Measurements from ENCODE around the gene STK16. TPM values are rescaled to one million over a fixed set of nuclear protein-coding genes. Genes with fewer than 3 reads are reported as not detected.
A peak's percentile ranks its signal among the peaks of the same experiment; 100 is the strongest.

STK16 gene
- total and polyA plus RNA-seq, 2 of the 13 experiments (the other 11 are each of a cell fraction or from before 2014, with no cell fraction given) = 28.0 to 50.9 TPM

DNA sequence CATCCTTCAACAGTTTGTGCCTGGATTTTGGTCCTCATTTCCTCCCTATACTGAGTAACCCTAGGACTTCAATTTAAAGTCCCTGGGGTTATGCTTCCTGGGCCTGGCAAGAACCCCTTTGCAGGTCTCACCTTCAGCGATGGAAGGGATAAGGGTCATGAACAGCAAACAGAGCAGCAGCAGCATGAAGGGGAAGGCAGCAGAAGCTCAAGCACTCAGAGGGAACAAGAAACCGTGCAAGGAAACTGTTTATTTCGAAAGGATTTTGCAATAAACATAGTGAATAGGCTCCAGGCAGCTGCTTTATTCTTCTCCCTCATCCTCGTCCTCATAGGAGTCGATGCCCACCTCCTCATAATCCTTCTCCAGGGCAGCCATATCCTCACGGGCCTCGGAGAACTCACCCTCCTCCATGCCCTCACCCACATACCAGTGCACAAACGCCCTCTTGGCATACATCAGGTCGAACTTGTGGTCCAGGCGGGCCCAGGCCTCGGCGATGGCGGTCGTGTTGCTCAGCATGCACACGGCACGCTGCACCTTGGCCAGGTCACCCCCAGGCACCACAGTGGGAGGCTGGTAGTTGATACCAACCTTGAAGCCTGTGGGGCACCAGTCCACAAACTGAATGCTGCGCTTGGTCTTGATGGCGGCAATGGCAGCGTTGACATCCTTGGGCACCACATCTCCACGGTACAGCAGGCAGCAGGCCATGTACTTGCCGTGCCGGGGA, 4.9 kb downstream of the STK16 start (continued):
- TF ChIP-seq AGO2 (optimal IDR thresholded peaks at IDR 0.05; ENCODE audit: low read depth, low read length) = peak; percentile 91
- no peak for TF ChIP-seq TAF1 (CRISPR knock-in tag; IDR thresholded peaks at IDR 0.05)
- TF ChIP-seq, protein P1, sequence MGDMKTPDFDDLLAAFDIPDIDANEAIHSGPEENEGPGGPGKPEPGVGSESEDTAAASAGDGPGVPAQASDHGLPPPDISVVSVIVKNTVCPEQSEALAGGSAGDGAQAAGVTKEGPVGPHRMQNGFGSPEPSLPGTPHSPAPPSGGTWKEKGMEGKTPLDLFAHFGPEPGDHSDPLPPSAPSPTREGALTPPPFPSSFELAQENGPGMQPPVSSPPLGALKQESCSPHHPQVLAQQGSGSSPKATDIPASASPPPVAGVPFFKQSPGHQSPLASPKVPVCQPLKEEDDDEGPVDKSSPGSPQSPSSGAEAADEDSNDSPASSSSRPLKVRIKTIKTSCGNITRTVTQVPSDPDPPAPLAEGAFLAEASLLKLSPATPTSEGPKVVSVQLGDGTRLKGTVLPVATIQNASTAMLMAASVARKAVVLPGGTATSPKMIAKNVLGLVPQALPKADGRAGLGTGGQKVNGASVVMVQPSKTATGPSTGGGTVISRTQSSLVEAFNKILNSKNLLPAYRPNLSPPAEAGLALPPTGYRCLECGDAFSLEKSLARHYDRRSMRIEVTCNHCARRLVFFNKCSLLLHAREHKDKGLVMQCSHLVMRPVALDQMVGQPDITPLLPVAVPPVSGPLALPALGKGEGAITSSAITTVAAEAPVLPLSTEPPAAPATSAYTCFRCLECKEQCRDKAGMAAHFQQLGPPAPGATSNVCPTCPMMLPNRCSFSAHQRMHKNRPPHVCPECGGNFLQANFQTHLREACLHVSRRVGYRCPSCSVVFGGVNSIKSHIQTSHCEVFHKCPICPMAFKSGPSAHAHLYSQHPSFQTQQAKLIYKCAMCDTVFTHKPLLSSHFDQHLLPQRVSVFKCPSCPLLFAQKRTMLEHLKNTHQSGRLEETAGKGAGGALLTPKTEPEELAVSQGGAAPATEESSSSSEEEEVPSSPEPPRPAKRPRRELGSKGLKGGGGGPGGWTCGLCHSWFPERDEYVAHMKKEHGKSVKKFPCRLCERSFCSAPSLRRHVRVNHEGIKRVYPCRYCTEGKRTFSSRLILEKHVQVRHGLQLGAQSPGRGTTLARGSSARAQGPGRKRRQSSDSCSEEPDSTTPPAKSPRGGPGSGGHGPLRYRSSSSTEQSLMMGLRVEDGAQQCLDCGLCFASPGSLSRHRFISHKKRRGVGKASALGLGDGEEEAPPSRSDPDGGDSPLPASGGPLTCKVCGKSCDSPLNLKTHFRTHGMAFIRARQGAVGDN (CRISPR knock-in tag; IDR thresholded peaks at IDR 0.05) = peak; percentile 59
- no peak for TF ChIP-seq ZNF768 (CRISPR knock-in tag; IDR thresholded peaks at IDR 0.05)
- 0 out of 2 replicates have a peak, but pooled peaks have one; percentile 16 for TF ChIP-seq ZNF451 (CRISPR knock-in tag; IDR thresholded peaks at IDR 0.05)
- 0 out of 2 replicates have a peak, but pooled peaks have one; percentile 73 for TF ChIP-seq PRMT3 (CRISPR knock-in tag; IDR thresholded peaks at IDR 0.05; ENCODE audit: borderline replicate concordance, low read depth)
- TF ChIP-seq NAIF1 (CRISPR knock-in tag; IDR thresholded peaks at IDR 0.05; ENCODE audit: borderline replicate concordance) = no peak
- TF ChIP-seq, protein P2, sequence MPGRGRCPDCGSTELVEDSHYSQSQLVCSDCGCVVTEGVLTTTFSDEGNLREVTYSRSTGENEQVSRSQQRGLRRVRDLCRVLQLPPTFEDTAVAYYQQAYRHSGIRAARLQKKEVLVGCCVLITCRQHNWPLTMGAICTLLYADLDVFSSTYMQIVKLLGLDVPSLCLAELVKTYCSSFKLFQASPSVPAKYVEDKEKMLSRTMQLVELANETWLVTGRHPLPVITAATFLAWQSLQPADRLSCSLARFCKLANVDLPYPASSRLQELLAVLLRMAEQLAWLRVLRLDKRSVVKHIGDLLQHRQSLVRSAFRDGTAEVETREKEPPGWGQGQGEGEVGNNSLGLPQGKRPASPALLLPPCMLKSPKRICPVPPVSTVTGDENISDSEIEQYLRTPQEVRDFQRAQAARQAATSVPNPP (CRISPR knock-in tag; IDR thresholded peaks at IDR 0.05) = 0 out of 2 replicates have a peak, but pooled peaks have one; percentile 24
- no peak for TF ChIP-seq ZNF552 (CRISPR knock-in tag; IDR thresholded peaks at IDR 0.05; ENCODE audit: borderline replicate concordance)
- peak; percentile 9; the same call in 1 of the 2 replicates for TF ChIP-seq ZNF543 (CRISPR knock-in tag; IDR thresholded peaks at IDR 0.05)
- TF ChIP-seq, protein P3, sequence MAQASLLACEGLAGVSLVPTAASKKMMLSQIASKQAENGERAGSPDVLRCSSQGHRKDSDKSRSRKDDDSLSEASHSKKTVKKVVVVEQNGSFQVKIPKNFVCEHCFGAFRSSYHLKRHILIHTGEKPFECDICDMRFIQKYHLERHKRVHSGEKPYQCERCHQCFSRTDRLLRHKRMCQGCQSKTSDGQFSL (CRISPR knock-in tag; IDR thresholded peaks at IDR 0.05) = no peak
- peak; percentile 85; the same call in 1 of the 2 replicates for TF ChIP-seq KLF13 (CRISPR knock-in tag; IDR thresholded peaks at IDR 0.05)
- TF ChIP-seq ZFP1 (CRISPR knock-in tag; IDR thresholded peaks at IDR 0.05) = no peak
- no peak for TF ChIP-seq EZH2 (conservative IDR thresholded peaks at IDR 0.05; ENCODE audit: low read depth, low read length)
- no peak for TF ChIP-seq SP4 (CRISPR knock-in tag; IDR thresholded peaks at IDR 0.05)
- peak; percentile 13; the same call in 1 of the 2 replicates for TF ChIP-seq ZZZ3 (CRISPR knock-in tag; IDR thresholded peaks at IDR 0.05; ENCODE audit: borderline replicate concordance)
- peak; percentile 62; the same call in 1 of the 2 replicates for TF ChIP-seq ZNF572 (CRISPR knock-in tag; IDR thresholded peaks at IDR 0.05)
- TF ChIP-seq ZNF550 (CRISPR knock-in tag; IDR thresholded peaks at IDR 0.05; ENCODE audit: borderline replicate concordance) = no peak
- peak; percentile 73 for TF ChIP-seq ZBTB38 (CRISPR knock-in tag; IDR thresholded peaks at IDR 0.05)
- no peak for TF ChIP-seq ZNF564 (CRISPR knock-in tag; IDR thresholded peaks at IDR 0.05)
- TF ChIP-seq, protein P4, sequence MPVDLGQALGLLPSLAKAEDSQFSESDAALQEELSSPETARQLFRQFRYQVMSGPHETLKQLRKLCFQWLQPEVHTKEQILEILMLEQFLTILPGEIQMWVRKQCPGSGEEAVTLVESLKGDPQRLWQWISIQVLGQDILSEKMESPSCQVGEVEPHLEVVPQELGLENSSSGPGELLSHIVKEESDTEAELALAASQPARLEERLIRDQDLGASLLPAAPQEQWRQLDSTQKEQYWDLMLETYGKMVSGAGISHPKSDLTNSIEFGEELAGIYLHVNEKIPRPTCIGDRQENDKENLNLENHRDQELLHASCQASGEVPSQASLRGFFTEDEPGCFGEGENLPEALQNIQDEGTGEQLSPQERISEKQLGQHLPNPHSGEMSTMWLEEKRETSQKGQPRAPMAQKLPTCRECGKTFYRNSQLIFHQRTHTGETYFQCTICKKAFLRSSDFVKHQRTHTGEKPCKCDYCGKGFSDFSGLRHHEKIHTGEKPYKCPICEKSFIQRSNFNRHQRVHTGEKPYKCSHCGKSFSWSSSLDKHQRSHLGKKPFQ (CRISPR knock-in tag; IDR thresholded peaks at IDR 0.05; ENCODE audit: insufficient replicate concordance) = no peak
- TF ChIP-seq ZFAT (CRISPR knock-in tag; conservative IDR thresholded peaks at IDR 0.05) = no peak
- TF ChIP-seq ZBTB21 (CRISPR knock-in tag; IDR thresholded peaks at IDR 0.05) = no peak
